Fibroblast of villous mesenchyme (primary cell): ENCODE data around the gene CADPS. TPM values are rescaled to one million over a fixed set of nuclear protein-coding genes. Genes with fewer than 3 reads are reported as not detected.
"Not testable (repeated sequence)": the region's sequence is repeated elsewhere in the genome, so short reads cannot be mapped to it uniquely, and the experiment has no call there.

ENCODE experiments used
- DNase-seq: peaks from one replicate; pipeline ENCODE4 v3.0.0-alpha.2; 2010; ENCODE audit warnings: low read depth
- H3K4me3 ChIP-seq: 2 replicates; pipeline ENCODE4 v1.5.1; 2011; ENCODE audit warnings: low read depth, mild to moderate bottlenecking, low read length
- total RNA-seq: library from RNA; depleted of rRNA; stranded (reverse); fragments of >200 nt; gene quantifications from 2 replicates; pipeline ENCODE4 v1.2.3, GENCODE V29; 2012
- TF ChIP-seq, protein P1 (sequence below): IDR thresholded peaks from 2 replicates; pipeline ENCODE4 v1.5.1; 2012; ENCODE audit warnings: low read depth, mild to moderate bottlenecking, low read length; ENCODE audit not compliant: insufficient read depth

CADPS gene
- total RNA-seq, 1 donor, result not detected

DNA sequence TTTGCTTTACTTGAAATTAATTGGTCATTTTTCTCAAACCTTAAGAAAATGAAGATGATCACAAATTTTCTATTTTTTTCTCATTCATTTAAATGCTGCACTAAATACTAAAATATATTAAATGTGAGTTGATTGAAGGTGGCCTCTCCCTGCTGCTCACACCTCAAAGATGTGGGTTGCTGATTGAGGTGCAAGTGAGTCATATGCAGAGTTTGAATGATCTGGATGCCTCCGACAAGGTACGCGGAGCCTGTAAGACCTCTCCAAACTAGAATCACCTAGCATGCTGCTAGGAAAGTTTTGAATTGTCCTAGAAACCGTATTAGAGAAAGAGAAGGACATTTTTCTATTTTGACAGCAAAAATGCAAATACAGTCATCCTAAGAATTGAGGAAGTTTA, 290.6 kb downstream of the CADPS start:
- no peak for DNase-seq
- TF ChIP-seq, protein P1, sequence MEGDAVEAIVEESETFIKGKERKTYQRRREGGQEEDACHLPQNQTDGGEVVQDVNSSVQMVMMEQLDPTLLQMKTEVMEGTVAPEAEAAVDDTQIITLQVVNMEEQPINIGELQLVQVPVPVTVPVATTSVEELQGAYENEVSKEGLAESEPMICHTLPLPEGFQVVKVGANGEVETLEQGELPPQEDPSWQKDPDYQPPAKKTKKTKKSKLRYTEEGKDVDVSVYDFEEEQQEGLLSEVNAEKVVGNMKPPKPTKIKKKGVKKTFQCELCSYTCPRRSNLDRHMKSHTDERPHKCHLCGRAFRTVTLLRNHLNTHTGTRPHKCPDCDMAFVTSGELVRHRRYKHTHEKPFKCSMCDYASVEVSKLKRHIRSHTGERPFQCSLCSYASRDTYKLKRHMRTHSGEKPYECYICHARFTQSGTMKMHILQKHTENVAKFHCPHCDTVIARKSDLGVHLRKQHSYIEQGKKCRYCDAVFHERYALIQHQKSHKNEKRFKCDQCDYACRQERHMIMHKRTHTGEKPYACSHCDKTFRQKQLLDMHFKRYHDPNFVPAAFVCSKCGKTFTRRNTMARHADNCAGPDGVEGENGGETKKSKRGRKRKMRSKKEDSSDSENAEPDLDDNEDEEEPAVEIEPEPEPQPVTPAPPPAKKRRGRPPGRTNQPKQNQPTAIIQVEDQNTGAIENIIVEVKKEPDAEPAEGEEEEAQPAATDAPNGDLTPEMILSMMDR, result no peak
- H3K4me3 ChIP-seq, result no peak overlapping the region

- DNase-seq, result no peak
- H3K4me3 ChIP-seq, result no peak overlapping the region
- TF ChIP-seq, protein P1, result no peak
These were observed 292.6 kb downstream of the CADPS start for GRCh38 chr3:62582495-62583172.

GRCh38 chr3:62580485-62580884, 294.7 kb downstream of the CADPS start:
- H3K4me3 ChIP-seq, DNase-seq: not testable (repeated sequence)

GRCh38 chr3:62577153-62577552, 298.1 kb downstream of the CADPS start:
- DNase-seq, result no peak
- H3K4me3 ChIP-seq, result no peak overlapping the region
- TF ChIP-seq, protein P1, result no peak

DNA sequence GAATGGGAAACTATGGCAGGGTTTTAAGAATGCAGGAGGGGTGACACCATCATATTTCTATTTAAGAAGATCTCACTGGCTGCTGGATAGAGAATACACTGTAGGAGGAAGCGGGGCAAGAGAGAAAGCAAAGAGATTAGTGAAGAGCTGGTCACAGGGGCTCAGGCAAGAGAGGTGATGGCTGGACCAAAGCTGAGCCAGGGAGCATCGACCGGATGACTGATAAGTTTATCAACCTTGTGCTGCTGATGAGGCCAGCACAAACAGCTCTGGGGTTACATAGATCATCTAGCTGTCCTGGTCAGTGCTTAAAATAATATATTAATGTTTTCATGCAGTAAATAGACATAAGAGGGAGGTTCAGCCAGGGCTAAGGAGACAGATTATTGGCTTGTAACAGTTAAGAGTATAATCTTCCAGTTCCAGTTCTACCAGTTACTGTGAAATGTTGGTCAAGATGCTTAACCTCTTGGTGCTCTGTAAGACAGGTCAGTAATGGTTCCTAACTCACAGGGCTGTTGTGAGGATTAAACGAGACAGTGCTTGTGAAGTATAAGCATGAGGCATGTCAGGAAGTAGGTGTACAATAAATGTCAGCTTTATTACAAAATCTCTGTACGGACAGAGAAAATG, 300.8 kb downstream of the CADPS start:
- TF ChIP-seq, protein P1, result no peak
- no peak for DNase-seq
- H3K4me3 ChIP-seq, result no peak overlapping the region

DNA sequence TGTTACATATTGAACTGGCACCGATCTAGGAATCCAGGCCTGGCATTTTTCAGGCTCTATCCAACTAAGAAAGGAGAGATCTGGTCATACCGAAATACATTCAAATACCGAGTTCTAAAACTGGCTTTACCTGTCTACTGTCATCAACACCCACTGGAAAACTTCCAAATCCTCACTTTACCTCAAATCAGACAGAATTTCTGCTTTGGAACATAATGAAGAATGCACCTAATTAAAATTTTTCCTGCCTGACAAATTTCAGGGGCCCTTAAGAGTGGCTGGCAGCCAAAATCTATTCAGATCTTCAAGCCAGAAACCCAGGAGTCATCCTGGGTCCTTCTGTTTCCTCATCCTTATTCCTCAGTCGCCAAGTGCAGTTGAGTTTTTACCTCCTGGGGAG, 303.3 kb downstream of the CADPS start:
- no peak for DNase-seq
- TF ChIP-seq, protein P1, result no peak
- H3K4me3 ChIP-seq, result no peak overlapping the region

GRCh38 chr3:62570888-62571287, 304.3 kb downstream of the CADPS start:
- no peak overlapping the region for H3K4me3 ChIP-seq
- TF ChIP-seq, protein P1, result no peak
- DNase-seq, result no peak
